AG09319 (cell line): Measurements from ENCODE around the gene CXCR3.
"Not testable (repeated sequence)": the region's sequence is repeated elsewhere in the genome, so short reads cannot be mapped to it uniquely, and the experiment has no call there.

Source experiments
- DNase-seq: peaks from one replicate; pipeline ENCODE4 v3.0.0-alpha.2; 2010; ENCODE audit warnings: low read depth; ENCODE audit errors: extremely low read depth
- TF ChIP-seq, protein P1 (sequence below): IDR thresholded peaks from 2 replicates; pipeline ENCODE4 v1.5.1; 2011; ENCODE audit warnings: low read depth, mild to moderate bottlenecking, inconsistent platforms, low read length, moderate library complexity

Gene CXCR3

DNA sequence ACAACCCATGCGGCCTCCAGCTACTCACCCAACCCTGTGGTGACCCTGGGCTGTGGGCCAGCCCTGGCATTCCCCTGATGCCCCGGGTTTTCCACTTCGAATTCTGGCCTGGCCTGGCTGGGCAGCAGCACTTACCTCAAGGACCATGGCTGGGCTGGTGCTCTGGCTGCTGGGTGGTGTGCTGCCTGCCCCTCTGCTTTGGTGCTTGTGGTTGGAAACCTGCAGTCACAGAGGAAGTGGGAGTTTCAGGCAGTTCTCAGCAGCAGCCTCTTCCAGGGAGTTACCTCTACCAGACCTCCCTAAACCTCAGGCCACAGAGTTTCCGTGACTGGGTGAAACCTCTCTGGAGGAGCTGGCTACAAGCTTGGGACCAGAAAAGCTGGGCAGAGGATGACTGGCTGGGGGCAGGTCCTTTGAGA lies at the start of gene CXCR3:
Gene CXCR3 (minus strand): TSS at position 209 of the 419 bp plus-strand sequence. CDS start 62 bp downstream, at position 147.
- TF ChIP-seq, protein P1, sequence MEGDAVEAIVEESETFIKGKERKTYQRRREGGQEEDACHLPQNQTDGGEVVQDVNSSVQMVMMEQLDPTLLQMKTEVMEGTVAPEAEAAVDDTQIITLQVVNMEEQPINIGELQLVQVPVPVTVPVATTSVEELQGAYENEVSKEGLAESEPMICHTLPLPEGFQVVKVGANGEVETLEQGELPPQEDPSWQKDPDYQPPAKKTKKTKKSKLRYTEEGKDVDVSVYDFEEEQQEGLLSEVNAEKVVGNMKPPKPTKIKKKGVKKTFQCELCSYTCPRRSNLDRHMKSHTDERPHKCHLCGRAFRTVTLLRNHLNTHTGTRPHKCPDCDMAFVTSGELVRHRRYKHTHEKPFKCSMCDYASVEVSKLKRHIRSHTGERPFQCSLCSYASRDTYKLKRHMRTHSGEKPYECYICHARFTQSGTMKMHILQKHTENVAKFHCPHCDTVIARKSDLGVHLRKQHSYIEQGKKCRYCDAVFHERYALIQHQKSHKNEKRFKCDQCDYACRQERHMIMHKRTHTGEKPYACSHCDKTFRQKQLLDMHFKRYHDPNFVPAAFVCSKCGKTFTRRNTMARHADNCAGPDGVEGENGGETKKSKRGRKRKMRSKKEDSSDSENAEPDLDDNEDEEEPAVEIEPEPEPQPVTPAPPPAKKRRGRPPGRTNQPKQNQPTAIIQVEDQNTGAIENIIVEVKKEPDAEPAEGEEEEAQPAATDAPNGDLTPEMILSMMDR: no peak
- DNase-seq: no peak

DNA sequence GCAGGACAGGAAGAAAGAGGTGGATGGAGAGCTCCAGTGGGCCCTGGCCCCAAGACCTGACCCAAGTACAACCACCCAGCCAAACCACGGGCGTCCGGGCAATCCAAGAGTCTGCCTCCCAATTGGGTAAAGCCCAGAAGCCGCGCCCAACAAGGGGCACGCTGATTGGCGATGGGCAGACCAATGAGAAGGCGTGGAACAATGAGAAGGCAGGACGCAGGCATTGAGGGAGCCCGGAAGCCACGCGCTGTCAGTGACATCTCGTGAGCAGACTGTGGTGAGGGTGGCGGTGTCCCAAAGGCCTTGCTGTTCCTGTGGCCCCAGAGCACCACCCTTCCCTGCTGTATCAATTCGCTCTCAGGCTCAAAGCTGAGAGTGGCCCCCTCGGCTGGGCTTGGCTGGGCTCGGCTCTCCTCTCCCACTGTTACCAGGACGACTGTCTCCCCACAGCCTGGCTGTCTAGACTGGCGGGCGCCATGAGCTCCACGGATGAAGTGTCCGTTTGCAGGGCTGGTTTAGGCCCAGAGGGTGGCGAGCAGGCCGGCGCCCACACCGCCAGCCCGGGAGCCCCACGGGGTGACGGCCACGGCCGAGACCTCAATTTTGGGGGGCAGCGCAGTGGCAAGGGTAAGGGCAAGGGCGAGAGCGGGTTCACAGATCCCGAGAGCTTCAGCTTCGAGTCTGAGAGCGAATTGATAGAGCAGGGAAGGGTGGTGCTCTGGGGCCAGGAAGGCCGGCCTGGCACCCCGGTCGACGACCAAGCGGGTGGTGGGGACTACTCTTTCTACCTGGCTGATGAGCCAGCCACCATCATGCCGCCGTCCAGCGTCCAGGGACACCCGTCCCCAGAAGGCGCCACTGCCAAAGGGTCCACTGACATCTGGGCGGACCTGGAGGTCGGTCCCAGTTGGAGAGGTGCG lies 49.3 kb upstream of the CXCR3 start, which contains the start of gene LOC101059915:
Gene LOC101059915 (plus strand): TSS at position 219 of the 920 bp plus-strand sequence.
- DNase-seq: no peak
- TF ChIP-seq, protein P1: no peak

DNA sequence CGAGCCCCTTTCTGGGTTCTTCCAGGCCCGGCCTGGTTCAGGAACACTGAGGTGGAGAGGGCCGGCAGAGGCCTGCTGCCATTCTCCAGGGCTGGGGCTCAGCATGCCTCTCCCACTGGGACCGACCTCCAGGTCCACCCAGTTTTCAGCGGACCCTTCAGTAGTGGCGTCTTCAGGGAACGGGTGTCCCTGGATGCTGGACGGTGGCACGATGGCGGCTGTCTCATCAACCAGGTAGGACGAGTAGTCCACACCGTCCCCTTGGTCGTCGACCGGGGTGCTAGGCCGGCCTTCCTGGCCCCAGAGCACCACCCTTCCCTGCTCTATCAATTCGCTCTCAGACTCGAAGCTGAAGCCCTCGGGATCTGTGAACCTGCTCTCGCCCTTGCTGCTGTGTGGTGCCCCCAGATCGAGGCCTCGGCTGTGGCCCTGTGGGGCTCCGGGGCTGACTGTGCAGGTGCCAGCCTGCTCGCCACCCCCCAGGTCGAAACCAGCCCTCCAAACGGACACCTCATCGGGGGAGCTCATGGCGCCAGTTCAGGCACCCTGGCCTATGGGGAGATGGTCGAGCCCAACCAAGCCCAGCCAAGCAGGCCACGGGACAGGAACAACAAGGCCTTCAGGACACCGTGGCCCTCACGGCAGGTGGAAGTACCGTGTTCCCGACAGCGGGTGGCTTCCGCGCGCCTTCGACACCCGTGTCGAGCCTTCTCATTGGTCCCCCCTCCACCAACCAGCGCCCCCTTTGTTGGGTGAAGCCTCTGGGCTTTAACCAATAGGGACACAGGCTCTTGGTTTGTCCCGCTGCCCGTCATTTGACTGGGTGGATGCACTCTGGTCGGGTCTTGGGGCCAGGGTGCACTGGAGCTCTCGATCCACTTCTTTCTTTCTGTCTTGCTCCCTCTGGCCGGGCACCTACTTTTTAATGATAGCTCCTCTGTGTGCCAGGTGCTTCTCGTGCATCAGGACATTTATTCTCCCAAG lies 48.2 kb upstream of the CXCR3 start:
- DNase-seq: no peak
- TF ChIP-seq, protein P1: no peak

DNA sequence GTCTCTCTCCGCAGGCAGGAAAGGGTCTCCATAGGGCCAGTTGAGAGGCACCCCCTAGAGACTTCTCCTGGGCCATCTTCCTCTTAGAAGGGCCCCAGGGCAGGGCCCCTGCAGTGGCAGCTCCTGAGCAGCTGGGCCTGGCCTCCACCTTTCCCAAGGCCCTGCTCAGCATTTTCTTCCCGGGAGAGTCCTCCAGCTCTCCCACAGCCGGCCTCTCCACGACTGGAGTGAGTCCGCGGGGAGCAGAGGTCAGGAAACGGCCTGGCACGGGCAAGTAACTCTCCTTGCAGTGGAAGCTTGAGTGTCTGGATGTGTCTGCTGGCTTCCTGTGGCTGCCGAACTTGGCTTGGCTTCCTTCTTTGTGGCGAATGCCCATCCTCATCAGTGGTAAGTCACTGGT lies 47.4 kb upstream of the CXCR3 start:
- no peak for DNase-seq
- TF ChIP-seq, protein P1: no peak

DNA sequence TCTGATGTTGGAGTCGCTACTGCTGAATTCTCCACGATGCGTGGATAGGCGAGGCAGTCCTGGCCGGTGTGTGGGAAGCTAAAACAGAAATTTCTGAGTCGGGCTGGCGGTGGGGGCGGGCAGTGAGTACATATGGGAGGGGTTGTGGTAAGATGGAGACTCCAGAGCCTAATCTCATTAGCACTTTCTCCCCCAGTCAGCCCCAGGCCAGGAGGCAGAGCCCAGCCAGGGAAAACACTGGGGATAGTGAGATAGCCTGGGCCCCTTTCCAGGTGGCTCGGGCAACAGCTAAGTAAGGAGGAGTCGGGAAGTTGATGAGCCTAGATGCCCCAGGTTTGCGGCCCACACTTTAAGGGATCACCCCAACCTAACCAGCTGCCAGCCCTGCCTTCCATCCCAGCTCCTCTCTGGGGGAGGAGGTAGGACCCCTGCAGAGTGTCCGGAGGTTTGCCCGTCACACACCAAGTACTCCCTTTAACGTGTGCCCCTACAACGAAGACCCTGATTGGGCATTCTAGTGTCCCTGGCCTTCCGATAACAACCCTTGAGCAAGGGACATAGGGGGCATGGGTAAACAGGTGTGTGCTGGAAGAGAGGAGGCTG lies 46.7 kb upstream of the CXCR3 start:
- TF ChIP-seq, protein P1: no peak
- DNase-seq: no peak

DNA sequence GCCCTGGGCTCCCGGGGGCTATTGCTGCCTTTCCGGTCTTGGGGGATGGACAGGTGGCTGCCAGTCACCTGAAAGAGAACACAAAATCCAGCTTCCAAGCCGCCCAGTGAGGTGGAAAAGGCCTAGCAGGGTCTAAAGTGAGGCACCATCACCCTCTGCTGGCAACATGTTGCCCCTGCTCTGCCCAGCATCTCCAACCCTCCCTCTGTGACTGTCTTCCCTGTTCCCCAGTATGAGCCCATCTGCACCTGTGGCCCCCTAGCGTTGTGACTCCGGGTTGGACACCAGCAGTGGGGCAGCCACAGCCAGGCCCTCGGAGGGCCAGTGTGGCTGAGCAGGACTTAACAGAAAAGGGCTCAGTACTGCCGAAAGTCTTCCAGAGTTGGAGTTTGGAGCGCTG lies 45.9 kb upstream of the CXCR3 start:
- DNase-seq: not testable (repeated sequence)

DNA sequence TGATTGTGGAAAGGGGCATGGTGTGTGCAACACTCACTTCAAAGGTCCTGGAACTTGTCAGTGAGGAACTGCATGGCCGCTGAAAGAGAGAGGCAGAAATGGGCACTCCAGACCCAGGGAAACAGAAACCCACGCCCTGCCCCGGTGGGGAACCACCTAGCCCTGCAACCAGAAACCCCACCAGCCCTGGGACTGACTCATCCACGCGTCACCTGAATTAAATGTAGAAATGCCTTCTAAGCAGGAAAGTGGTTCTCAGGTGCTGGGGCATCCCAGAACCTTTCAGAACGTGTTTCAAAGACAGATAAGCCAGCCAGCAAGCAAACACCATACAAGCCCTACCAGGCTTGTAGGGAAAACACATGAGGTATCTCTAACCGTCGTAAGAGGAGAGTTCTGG lies 44.9 kb upstream of the CXCR3 start:
- DNase-seq: not testable (repeated sequence)

DNA sequence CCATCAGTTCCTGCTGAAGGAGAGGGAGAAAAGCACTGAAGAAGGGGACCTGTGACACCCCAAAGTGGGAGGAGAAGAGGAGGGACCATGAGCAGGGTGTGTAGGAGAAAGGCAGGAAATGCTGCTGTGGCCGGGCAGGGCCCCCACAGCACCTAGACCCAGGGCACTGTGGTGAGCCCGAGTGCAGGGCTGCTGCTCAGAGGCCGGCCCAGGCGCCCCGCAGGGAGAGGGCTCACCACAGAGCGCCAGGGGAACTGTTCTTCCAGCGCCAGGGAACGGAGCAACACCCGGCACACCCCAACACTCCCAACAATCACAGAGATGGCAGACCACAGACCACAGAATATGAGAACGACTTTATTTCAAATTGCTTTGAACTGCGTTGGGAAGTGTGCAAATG lies 44.3 kb upstream of the CXCR3 start:
- DNase-seq: not testable (repeated sequence)
